GM19023 (cell line): Measurements from ENCODE around the gene SERPINE3.

Experiments
- ATAC-seq: cut with Tn5 transposase; IDR thresholded peaks from one replicate; pipeline ENCODE4 v1.9.1; 2021; ENCODE audit warnings: mild to moderate bottlenecking, moderate library complexity; ENCODE audit not compliant: unreplicated experiment

Gene SERPINE3

DNA sequence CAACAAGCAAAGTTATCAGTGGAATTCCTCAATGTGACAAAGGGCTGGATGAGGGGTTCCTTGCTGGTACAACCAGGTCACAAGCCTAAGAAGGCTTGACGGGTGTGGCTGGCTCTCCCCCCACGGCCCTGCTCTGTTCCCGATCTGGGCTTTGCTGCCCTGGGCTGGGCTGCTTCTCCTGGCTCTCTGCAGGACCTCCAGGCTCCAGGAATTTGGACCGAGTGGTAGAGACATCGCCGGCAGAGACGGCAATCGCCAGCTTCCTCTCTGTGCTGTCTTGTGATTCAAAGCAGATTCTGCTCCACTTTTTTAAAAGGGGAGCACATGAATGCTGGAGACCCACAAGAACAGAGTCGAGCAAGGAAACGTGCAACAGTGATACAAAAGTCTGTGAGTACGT is at the start of gene SERPINE3:
Gene SERPINE3, plus strand, starts transcription at position 338 of the 400 bp plus-strand sequence. CDS start 1,401 bp downstream, outside the sequence.
- no peak for ATAC-seq

DNA sequence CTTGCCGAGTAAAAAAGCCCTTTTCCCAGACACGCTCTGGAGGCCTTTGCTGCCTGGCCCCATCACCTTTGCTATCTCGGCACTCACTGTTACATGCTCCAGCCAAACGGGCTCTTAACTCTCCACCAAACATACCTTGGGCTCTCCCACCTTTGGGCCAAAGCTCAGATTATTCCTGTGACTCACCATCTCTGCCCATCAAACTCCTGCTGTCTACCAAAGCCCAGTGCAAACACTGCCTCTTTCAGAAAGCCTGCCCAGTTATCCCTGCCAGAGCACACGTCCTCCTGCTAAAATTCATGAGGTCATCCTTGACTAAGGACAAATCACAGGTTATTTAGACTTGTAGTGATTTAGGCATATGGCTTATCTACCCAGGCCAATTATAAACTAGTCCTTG is 48.1 kb upstream of the SERPINE3 start:
- no peak for ATAC-seq

DNA sequence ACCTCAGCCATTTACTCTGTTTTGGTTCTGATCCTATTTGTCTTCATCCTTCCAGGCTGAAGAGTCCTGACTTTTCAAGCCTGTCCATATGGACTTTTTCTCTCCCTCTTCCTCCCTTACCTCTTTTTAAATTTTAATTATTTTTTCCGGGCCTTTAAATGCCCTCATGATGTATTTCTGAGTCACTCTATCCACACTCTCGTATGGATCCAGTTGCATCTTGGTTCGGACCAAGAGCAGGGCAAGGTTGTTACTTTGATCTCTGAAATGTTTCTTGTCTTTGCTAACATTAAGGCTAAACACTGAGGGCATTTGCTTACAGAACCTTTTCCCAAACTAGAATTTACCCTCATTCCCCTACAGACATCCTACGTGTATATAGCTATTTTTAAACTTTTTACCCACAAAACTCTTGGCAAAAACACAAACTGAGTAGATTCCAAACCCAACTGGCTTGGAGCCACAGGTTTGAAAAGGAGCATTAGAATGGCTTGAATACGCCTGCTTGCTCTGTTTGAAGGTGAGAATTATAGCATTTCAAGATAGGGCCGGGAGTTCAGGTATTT is 47.4 kb upstream of the SERPINE3 start:
- ATAC-seq: no peak

DNA sequence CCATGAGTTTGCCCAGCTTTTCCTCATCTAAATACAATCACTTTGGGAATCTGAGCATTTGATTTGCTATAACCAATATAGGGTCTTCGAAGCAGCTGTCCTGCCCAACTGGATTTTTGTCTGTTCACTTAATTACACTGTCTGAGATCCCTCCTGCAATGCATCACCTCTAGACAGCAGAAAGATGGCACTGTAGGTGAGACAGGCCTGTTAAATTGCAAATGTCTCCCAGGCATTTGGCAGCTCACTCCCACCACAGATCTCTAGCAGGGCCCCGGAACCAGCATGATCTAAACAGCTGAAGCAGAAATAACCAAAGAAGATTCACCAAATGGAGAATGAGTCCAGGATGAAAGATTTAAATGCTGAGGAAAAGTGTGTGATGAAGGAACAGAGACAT is 41.9 kb upstream of the SERPINE3 start:
- no peak for ATAC-seq

DNA sequence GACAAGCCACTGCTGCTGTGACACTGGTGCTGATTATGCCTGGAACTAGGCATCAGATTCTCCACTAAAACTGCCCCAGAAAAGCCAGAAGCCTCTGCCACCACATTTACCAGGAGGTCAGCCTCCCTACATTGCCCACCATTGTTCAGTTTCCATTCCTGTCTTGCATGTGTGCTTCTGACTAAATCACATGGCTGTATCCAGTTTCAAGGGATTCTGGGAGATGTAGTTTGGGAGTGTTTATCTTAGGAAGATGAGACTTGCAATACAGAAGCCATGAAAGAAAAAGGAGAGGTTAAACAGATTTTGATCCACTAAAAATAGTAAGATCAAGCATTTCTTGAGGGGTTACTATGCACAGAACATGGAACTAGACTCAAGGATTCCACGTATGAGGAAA is 40.7 kb upstream of the SERPINE3 start:
- no peak for ATAC-seq

DNA sequence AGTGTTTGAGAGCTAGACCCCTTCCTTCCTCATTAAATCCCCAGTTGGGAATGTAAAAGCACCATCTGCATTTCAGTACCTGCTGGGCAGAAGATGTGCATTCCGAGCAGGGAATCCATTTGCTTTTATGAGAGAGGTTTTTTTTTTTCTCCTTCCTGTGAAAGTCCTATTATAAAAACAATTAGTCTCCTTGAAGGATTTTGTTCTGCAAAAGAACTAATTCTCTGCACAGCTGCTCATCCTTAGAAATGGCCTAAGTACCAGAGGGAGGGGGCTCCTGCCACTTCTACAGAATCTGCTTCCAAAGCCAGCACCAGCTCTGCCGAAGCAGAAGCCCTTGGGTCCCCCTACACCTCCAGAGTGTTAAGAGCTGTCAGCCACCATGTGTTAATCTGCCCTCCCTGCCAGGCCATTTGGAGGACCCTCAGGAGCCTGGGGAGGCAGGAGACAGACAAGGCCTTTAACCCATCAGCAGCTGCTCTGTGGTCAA is 36.4 kb upstream of the SERPINE3 start:
- ATAC-seq: no peak

DNA sequence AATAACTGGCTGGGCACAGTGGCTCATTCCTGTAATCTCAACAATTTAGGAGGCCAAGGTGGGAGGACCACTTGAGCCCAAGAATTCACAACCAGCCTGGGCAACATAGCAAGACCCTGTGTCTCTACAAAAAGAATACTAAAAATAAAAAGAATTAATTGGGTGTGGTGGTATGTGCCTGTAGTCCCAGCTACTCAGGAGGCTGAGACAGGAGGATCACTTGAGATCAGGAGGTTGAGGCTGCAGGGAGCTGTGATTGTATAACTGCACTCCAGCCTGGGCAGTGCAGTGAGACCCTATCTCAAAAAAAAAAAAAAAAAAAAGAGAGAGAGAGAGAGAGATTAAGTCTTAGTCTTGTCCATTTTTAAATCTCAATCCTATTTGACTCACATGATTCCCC is 35.6 kb upstream of the SERPINE3 start:
- ATAC-seq: no peak

DNA sequence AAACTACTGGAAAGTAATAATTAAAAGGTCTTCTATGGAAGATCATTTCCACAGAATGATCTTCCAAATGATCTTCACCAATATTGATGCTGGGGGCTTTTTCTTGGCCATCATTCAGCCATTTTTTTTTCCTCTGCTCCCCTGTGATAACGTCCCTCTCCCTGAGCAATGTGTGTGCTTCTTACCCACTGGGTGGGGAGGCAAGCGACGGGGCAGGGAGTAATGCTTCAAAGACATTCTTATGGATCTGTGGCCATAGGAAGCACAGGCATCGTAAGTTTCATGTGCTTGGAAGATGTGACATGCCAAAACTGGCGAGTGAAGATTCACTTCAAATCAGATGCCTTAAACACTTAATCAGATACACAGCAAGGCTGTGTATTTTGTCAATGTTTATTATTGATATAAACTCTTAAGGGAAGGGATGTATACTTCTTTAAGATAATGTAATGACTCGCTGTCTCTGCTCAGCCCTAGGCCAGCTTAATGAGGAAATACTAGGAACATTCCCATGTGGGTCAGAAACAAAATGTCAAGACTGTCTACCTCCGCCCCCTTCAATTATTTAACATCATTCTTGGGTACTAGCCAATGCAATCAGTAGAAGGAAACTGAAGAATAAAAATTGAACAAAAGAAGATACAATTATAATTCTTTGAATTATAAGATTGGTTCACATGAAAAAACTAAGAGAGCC is 34.1 kb upstream of the SERPINE3 start:
- ATAC-seq: no peak

DNA sequence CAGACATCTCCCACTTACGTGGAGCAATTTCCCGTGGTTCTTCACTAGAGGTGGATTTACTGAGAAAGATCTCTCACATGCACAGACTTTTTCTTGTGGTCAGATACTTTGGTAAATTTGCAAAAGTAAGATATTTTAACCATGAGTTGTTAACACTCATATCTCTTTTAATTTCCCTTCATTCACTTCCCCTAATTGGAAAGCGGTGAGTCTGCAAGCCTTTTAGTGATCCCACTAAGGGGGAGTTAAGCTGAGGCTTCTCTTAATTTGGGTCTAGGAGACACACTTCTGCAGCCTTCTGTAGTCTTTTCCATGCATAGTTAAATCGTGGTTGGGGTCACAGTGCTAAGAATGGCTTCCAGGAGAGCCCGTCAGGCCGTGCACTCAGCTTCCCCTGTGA is 30.7 kb upstream of the SERPINE3 start:
- ATAC-seq: no peak

DNA sequence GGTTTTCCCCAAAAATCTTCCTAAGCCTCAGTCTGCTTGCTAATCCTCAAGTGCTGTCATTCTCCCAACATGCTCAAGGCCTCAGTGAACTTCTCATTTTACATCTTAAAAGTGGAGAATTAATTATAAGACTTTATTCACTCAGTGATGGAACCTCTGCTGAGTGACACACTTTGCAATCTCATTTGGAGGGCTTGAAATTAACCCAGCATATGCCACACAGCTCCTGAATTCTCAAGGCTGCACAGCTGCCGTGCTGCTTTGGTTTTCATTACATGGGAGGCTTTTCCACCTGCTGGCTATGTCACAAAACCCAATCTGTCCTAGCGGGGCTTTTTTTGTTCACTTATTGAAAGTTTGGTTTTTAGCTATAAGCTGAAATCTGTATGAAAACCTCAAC is 28.3 kb upstream of the SERPINE3 start:
- no peak for ATAC-seq

DNA sequence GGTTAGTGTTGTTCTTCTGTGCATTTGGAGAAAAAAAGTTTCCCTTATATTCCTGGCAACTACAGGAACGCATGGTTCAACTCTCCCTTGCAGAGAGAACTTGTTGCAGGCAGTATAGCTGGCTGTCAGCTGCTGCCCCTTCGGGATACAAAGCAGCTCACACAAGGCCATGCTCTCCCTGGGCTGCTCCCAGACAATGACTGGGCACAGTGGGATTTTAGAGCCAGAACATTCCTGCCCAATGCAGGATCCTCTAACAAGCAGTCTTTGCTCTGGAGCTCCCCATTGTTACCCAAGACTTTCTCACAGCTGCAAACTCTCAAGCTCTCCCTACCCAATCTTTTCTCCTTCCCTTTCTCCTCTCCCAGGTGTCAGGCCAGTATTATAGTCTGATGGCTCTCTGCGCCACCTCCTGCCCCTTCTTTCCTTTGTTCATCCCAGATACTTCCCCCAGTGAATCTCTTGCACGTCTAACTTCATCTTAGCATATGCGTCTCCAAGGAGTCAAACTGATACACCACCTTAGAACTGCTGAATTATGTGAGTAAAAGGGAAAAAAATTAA is 27.5 kb upstream of the SERPINE3 start:
- no peak for ATAC-seq

DNA sequence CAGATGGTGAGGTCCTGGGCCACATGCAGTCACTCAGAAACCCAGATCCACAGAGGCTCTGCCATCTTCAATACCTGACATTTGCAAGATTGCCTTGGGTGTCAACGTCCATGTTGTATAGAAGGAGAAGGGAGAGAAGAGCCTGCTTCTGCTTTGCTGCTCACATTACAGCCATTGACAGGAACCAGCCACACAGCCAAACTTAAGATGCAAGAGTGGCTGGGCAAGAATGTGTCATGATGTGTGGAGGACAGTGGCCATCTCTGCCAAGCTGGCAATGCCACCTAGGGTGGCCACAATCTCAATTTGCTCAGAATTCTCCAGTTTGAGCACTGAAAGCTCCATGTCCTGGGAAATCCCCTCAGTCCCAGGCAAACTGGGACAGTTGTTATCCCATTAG is 25.9 kb upstream of the SERPINE3 start:
- ATAC-seq: no peak

DNA sequence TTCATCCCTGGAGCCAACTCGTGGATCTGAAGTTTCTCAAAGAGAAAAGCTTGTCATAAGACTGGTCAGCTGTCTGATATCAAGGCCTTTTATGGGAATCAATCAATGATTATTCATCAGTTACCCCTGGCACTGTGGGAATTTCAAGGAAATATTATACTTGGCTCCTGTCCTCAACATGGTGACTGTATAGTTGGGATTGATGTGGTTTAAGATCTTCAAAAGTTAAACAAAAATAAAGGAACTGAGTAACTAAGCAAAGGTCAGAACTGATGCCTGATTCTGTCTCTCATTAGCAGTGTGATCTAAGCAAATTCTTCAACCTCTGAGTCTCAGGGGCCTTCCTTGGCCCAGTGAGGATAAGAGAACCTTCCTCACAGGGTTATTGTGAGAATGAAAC is 22.2 kb upstream of the SERPINE3 start:
- ATAC-seq: no peak

DNA sequence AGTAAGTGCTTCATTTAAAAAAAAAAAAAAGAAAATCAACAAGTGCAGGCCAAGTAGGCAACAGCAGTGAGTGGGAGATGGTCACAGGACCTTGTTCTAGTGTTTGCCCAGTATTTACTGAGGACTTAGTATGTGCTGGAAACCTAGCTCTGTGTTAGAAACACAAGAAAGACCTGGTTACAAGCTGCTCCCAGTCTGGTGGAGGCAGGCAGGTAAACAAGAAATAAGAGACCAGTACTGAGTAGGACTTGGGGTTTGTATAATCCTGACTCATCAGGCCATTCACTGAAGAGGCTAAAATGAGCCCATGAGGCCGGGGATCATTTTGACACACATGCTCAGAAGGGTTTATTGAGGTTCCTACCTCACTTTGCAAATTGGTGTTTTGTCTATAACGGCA is 21.5 kb upstream of the SERPINE3 start:
- ATAC-seq: no peak

DNA sequence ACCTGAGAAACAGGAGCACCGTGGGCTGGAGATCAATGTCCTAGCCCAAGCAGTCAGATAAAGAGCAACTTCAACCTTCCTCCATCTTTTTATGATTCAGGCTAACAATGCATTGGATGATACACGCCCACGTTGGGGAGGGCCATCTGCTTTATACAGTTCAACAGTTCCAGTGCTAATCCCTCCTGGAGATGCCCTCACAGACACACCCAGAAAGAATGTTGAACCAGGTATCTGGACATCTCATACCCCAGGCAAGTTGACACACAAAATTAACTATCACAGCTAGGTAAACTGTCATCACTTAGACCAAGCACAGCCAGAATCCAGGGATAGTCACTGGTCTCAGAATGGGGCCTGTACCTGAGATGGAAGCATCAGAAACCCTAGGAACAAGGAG is 20.6 kb upstream of the SERPINE3 start:
- no peak for ATAC-seq

DNA sequence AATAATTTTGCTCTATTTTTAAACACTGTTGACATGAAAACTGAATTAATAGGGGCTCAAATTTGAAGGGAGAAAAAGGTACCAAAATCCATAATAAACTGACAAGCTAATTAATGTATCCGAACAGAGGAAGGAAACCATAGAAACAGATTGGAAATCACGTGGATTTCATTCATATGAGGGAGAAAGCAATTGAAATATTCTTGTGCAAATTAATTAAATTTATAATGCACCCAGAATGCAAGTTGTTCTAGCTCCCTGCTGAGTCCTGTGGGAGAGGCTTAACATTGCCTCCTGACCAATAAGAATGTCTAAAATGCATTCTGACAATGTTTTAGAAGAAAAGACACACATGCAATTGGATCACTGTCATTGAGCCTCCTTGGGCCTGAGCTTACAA is 17.7 kb upstream of the SERPINE3 start:
- no peak for ATAC-seq

DNA sequence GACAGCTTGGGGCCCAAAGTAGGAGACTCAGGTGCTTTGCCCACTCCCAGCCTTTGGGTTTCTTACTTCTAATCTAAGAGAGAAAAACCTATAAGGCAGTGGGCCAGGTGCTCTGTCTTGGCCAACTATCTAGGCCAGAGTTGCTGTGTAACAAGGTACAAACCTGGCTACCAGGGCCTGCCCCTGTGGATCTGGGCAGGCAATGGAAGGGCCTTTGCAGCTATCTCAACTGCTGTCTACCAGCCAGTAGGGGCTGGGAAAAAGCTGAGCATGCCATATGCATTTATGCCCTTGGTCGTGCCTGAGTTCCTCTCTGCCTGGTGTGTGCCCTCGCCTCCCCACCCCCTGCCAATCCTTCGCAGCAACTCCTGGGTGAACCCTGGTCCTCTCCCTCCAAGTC is 16.7 kb upstream of the SERPINE3 start:
- no peak for ATAC-seq

DNA sequence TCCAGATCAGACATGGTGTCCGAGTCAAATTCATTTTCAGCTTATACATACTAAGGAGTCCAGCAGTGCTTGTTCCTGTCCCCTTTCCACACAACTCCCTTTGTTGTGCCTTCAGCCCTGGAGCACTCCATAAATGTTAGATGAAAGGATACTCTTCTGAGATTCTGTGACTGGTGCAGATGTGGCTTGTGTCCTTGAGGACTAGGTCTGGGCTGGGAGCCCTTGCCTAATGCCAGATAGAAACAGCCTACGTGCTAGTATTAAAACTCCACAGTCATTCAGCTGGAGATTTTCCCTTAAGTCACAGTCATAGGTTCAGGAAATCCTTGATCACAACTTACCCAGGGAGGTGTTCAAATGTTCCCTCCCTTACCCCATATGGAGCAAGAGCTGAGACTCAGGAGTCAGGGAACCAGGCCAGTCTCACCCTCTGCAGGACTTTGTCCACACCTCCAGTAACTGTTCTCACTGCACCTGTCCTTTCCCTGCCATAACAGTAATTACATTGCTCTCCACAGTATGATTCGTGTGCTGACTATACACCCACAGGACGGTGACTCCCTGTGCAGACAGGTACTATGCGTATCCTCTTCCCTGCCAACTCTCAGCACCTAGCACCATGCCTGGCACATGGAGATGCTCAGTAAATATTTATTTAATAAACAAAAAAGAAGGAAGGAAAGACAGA is 15.5 kb upstream of the SERPINE3 start:
- no peak for ATAC-seq

DNA sequence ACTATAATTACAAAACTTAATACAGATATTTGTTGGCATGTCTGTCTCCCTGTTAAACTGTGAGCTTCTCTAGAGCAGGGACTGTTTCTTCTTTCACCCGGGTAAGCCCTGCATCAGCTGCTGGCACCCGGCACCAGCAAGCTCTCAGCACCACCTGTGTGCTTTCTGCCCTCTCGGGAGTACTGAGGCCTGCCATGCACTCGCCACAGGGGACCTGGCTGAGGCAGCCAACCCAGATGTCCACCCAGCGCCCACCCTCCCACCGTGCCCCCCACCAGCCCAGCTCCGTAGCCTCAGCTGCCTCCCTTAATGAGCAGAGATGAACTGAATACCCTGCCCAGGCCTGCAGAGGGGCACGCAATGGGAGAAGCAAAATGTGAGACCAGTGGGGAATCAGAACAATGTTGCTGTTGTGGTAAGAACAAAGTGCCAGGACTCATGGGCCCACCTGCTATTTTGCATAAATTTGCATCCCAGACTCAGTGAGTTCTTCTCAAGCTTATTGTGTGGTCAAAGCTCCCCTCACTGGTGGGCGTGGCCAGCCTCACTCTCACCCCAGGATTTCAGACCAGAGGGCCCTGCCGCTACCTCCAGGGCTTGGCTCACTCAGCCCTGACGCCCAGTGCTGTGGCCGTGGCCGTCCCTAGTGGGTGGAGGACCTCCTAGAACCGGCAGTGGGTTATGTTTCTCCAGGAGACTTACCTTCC is 14.6 kb upstream of the SERPINE3 start:
- peak; percentile 71 for ATAC-seq

DNA sequence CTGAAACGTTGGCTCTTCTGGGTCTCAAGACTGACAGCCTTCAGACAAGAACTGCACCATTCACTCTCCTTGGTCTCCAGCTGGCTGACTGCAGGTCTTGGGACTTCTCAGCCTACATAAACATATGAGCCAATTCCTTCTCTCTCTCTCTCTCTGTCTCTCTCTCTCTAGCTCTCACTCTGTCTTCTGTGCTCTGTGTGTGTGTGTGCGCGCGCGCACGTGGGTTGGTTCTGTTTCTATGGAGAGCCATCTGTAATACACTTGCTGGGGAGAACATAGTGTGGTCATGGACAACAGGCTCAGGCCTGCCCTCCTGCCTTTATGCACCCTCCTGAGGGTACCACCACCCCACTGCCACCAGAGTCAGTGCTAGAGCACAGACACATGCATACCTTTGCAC is 13.7 kb upstream of the SERPINE3 start:
- no peak for ATAC-seq

DNA sequence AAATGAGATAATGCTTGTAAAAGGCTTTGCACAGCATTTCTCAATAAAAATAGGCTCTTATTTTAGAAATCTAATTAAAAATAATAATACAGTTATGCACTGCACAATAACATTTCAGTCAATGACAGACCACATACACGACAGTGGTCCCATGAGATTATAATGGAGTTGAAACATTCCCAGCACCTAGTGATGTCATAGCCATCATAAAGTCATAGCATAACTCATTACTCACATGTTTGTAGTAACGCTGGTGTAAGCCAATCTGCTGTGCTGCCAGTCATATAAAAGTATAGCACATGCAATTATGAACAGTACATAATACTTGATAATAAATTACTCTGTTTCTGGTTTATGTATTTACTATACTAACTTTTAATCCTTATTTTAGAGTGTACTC is 12.7 kb upstream of the SERPINE3 start:
- ATAC-seq: no peak
